ENCODE data around the gene STOML2.
A peak's percentile ranks its signal among the peaks of the same experiment; 100 is the strongest.

Gene STOML2

GRCh38 chr9:35071814-35072460, 31.0 kb downstream of the STOML2 start:
- peak; percentile 77 for DNase-seq

DNA sequence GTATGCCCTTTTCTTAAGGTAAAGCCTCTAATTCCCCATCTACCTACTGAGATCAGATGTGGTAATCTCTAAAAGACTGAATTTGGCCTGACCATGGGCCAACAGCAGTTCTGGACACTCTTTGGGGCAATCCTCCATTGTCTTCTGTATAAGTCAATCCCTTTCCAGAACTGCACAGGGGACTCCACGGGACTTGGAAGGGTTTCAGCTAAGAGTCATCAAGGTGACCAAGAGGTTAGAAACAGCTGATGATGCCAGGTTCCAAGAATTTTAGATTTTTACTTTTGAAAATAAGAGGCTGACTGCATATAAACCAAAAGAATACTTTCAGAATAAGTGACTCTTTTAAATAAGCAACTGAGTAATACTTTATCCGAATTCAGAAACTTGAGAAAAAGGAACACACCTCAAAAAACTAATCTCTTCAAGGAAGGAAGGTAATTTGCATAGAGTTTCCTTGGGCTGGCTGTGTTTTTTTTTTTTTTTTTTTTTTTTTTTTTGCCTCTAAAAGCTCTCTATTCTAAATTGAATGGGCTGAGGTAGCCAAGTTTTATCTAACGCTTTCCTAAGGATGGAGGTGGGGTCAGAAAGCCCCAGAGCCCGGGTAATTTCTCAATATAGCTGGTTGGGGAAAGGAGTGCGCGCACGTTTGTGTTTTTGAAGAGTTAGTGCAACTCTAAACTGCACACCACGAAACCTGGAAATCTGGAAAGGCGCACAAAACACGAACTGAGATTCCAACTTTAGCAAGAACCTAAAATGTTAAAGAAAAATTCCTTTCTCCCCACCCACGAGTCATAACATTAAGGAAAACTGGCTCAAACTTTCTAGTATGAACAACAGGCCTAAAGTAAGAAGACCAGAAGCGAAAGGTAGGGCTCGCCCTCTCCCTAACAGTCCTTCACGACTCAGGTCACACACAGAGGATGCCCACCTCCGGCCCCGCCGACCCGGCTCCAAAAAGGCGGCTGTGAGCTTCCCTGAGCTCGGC, 31.8 kb downstream of the STOML2 start:
- peak; percentile 35 for DNase-seq

GRCh38 chr9:35069020-35069419, 33.9 kb downstream of the STOML2 start:
- no peak for DNase-seq

- DNase-seq, result no peak
Observed at GRCh38 chr9:35067056-35067455, 35.9 kb downstream of the STOML2 start.

DNA sequence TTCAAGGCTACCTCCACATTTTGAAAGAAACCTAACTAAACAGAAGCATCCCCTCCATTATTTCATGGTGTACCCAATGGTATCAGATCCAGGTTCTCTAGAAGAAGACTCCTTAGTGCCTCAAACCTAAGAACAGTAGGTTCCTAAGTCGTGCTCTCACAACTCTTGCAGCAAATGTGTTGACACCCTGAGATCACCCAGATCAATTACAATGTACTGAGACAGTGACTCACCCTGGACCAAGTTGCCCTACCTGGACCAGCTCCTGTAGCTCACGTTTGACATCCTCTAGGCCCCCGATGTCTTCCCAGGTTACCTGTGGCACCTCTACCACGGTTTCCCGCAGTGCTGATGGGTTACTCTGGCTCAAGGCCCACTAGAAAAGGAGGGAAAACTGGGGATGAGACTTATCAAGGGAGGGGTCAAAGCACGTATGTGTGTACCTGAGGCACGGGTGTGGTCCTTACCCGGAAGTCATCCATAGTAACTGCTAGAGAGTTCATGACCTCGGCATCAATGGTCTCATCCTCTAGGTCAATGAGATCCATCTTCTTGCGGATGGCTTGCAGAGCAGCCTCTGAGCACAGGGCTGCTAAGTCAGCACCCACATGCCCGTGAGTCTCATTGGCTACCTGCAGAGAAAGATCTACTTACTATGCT, 42.3 kb downstream of the STOML2 start:
- no peak for DNase-seq

DNA sequence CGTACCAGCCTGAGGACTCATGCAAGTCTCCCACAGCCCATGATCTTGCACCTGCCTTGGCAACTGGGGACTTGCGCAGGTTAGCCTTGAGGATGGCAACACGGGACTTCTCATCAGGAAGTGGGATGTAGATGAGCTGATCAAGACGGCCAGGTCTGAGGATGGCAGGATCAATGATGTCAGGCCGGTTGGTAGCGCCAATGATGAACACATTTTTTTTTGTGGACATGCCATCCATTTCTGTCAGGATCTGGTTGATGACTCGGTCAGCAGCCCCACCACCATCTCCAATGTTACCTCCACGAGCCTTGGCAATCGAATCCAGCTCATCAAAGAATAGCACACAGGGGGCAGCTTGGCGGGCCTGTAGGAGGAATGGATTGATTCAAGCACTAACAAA, 43.5 kb downstream of the STOML2 start:
- DNase-seq, result no peak

- no peak for DNase-seq
Observed at GRCh38 chr9:35057271-35057620, 45.7 kb downstream of the STOML2 start.

DNA sequence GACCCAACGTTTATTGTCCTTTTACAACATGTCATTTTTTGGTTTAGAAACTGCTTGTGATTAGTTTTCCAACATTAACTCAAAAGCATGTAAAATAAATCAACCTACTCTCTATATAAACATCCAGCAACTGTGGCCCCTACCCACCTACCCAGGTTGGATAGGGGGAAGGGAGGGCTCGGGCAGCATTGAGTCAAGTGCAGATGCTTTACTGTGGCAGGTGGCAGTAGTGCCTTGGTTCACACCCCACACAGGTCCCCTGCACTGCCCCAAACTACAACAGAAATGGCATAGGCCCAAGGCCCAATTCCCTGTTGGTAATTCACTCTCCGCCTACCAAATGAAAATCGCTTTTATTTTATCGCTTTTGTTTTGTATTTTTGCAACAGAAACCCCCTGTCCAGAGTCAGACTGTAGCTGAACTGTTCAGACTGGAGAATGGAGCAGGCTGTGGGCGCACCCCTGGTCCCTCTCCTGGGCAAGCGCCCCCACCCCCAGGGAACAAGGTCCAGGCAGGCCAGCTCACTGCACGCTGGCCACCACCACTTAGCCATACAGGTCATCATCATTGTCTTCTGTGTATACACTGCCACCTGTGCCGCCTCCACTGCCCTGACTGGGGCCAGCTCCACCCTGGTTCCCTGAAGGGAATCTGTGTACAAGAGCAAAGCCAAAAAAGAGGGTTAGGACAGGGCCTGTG, 46.2 kb downstream of the STOML2 start:
- DNase-seq, result no peak

DNA sequence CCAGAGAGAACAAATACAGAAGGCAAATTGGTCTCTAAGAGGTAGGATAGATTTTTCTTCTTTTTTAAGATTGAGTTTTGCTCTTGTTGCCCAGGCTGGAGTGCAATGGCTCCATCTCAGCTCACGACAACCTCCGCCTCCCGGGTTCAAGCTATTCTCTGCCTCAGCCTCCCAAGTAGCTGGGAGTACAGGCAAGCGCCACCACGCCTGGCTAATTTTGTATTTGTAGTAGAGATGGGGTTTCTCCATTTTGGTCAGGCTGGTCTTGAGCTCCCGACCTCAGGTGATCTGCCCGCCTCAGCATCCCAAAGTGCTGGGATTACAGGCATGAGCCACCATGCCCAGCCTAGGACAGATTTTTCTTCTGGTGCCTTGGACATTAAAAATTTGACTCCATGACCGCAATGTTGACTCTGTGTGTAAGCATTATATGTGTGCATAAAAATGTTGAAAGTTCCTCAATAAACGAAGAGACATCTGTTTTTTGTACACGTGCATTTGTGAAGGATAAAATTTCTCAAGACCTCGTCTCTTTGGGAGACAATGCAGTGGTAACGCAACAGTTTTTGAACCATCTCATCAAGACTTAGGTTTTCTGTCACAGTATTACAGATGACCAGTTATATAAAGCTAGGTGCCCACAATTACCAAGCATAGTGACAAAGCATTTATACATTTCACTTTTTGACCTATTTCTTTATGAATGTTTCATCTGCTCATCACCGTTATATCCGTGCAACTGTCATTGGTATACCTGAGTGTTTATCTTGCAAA, 47.9 kb downstream of the STOML2 start:
- no peak for DNase-seq

GRCh38 chr9:35054185-35054835, 48.6 kb downstream of the STOML2 start:
- DNase-seq, result no peak

GRCh38 chr9:35051069-35051967, 51.6 kb downstream of the STOML2 start:
- DNase-seq, result peak; percentile 35

Data from fibroblast of upper back skin (primary cell).